A673 (cell line): ENCODE measurements around the gene KPNA5.

Experiments used
- EZH2 ChIP-seq: fragments of 200-600 bp; sonication (generic); IDR thresholded peaks from 2 replicates; pipeline ENCODE4 v1.6.1; 2017; ENCODE audit warnings: borderline replicate concordance, low read depth, mild to moderate bottlenecking, mixed read lengths, antibody characterized with exemption, low read length; ENCODE audit not compliant: poor library complexity, severe bottlenecking
- TF ChIP-seq, protein P1 (sequence below): fragments of 300-800, 200-600 bp; sonication (generic); conservative IDR thresholded peaks from 2 replicates; pipeline ENCODE4 v1.5.1; 2017; ENCODE audit warnings: low read depth, mild to moderate bottlenecking, antibody characterized with exemption, low read length, moderate library complexity, mixed read lengths

DNA sequence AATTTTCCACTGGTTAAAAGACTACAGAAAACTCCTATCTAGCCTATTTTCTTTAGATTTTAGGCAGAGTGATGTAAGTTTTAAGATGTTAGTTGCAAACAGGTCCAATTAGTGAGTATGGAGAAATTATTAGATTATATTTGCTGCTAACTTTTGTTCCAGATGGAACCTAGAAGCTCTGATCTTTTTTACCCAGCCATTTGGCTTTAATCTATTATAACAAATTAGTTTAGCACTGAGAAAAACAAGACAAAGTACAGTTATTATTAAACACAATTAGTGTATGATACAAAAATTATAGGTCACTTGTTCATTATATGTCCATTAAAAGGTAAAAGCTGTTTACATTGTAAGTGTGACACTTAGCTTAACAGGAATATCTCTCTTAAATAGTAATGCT lies 82.0 kb downstream of the KPNA5 start:
- TF ChIP-seq, protein P1, sequence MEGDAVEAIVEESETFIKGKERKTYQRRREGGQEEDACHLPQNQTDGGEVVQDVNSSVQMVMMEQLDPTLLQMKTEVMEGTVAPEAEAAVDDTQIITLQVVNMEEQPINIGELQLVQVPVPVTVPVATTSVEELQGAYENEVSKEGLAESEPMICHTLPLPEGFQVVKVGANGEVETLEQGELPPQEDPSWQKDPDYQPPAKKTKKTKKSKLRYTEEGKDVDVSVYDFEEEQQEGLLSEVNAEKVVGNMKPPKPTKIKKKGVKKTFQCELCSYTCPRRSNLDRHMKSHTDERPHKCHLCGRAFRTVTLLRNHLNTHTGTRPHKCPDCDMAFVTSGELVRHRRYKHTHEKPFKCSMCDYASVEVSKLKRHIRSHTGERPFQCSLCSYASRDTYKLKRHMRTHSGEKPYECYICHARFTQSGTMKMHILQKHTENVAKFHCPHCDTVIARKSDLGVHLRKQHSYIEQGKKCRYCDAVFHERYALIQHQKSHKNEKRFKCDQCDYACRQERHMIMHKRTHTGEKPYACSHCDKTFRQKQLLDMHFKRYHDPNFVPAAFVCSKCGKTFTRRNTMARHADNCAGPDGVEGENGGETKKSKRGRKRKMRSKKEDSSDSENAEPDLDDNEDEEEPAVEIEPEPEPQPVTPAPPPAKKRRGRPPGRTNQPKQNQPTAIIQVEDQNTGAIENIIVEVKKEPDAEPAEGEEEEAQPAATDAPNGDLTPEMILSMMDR: no peak
- TF ChIP-seq EZH2: no peak
